ENCODE measurements around the gene RAB18. TPM values are rescaled to one million over a fixed set of nuclear protein-coding genes. Genes with fewer than 3 reads are reported as not detected.

Gene RAB18
- total and polyA plus RNA-seq, 2 of the 8 experiments (the other 6 are each of a cell fraction or from before 2014, with no cell fraction given): 14.7 to 69.7 TPM

- TF ChIP-seq ATF2 (IDR thresholded peaks at IDR 0.05; ENCODE audit: low read length): no peak
- TF ChIP-seq SUZ12 (IDR thresholded peaks at IDR 0.05; ENCODE audit: low read length): no peak
- TF ChIP-seq CTCF (IDR thresholded peaks at IDR 0.05; ENCODE audit: control extremely low read depth in 1 of 3, insufficient read depth in 1 of 3, low read depth in 1 of 3, low read length in 3 of 3): no peak
Measured at GRCh38 chr10:27561334-27561733, 57.2 kb downstream of the RAB18 start (continued).
